ENCODE results near the gene HNF4A.
A peak's percentile ranks its signal among the peaks of the same experiment; 100 is the strongest.

Gene HNF4A

DNA sequence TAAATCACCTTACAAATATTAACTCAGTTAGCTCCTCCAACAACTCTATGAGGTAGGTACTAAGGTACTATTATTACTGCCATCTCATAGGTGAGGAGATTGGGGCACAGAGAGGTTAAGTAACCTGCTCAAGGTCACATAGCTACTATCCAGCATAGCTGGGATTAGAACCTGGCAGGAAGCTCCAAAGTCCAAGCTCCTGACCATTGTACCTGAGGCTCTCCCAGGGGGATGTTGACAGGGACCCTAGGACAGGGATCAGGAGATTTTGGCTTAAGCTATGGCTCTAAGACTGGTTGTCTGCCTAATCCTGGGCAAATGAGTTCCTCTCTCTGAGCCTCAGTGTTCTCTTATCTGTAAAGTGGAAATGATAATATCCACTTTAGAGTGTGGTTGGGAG is 59.3 kb downstream of the HNF4A start:
- DNase-seq (ENCODE audit: low read depth in 2 of 2): no peak
- H3K4me3 ChIP-seq (replicated peaks in 1 of 2; ENCODE audit: low read depth in 2 of 2, low read length in 2 of 2): no peak overlapping the region
- TF ChIP-seq, protein P1, sequence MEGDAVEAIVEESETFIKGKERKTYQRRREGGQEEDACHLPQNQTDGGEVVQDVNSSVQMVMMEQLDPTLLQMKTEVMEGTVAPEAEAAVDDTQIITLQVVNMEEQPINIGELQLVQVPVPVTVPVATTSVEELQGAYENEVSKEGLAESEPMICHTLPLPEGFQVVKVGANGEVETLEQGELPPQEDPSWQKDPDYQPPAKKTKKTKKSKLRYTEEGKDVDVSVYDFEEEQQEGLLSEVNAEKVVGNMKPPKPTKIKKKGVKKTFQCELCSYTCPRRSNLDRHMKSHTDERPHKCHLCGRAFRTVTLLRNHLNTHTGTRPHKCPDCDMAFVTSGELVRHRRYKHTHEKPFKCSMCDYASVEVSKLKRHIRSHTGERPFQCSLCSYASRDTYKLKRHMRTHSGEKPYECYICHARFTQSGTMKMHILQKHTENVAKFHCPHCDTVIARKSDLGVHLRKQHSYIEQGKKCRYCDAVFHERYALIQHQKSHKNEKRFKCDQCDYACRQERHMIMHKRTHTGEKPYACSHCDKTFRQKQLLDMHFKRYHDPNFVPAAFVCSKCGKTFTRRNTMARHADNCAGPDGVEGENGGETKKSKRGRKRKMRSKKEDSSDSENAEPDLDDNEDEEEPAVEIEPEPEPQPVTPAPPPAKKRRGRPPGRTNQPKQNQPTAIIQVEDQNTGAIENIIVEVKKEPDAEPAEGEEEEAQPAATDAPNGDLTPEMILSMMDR (IDR thresholded peaks at IDR 0.05; ENCODE audit: low read depth, low read length): no peak

DNA sequence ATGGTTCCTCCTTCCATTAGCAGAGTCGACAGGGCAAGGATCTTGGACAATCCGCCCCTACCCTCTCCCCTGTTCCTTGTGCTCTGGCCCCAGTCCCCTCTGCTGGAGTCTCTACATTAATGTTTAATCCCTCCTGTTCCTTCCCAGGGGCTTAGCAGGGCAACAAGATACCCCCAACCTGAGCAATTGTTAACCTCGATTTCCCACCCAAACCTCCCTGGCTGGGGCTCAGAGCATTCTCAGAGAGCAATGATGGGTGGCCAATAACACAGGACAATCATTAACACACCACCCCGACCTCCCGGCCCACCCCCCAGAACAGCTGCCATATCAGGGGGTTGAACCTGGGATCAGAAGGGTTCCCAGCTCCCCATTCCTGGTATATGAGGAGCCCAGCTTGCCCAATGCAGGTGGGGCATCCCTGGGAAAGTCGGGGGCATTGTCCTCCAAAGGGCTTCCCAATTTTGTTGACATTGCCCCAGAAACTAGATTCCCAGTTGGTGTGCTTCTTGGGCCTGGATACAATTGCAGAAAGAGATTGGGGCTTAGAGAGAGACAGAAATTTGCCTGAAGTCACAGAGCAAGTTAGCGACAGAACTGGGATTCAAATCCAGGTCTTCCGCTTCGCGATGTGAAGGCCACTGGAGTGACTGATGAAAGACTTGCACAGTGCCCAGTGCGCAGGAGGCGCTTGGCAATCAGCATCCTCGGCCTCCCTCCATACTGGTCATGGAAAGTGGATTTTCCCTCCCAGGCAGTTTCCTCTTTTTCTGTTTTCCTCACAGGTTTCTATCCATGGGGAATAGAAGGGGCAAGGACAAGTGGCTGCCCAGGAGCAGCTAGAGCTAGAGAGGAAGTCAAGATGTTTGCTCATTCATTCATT is 60.6 kb downstream of the HNF4A start:
- no peak for DNase-seq (ENCODE audit: low read depth in 2 of 2)
- TF ChIP-seq, protein P1 (IDR thresholded peaks at IDR 0.05; ENCODE audit: low read depth, low read length): no peak

DNA sequence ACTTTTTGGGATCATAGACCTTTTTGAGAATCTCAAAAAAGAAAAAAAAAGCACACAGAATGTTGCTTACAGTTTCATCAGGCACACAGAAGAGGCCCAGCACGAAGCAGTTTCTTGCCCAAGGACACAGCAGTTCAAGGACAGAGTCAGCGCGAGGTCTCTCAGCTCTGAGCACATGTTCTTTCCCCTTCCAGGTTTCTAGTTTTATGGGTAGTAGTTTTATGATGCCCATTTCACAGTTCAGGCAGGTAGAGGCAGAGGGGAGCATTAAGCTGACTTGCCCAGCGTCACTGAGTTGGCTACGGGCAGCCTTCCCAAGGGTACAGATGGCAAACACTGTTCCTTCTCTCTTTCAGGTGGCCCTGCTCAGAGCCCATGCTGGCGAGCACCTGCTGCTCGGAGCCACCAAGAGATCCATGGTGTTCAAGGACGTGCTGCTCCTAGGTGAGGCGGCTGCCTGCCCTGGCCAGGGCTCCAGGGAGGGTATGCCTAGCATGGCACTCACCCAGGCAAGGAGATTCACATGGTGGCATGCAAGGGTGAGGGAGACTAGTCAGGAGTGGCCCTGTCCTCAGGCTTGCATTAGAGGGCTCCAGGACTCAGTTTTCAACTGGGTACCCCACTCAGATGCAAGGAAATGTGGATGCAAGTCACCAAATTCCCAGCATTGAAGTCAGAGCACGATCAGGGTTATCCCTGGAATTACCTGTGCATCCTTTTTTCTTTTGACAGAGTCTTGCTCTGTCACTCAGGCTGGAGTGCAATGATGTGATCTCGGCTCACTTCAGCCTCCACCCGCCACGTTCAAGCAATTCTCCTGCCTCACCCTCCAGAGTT is 62.8 kb downstream of the HNF4A start:
- no peak for DNase-seq (ENCODE audit: low read depth in 2 of 2)
- H3K4me3 ChIP-seq (replicated peaks in 1 of 2; ENCODE audit: low read depth in 2 of 2, low read length in 2 of 2): no peak overlapping the region
- TF ChIP-seq, protein P1 (IDR thresholded peaks at IDR 0.05; ENCODE audit: low read depth, low read length): no peak

More for the DNA sequence above, 60.6 kb downstream of the HNF4A start:
- H3K4me3 ChIP-seq (replicated peaks in 1 of 2; ENCODE audit: low read depth in 2 of 2, low read length in 2 of 2): no peak overlapping the region

- no peak overlapping the region for H3K4me3 ChIP-seq (replicated peaks in 1 of 2; ENCODE audit: low read depth in 2 of 2, low read length in 2 of 2)
- no peak for DNase-seq (ENCODE audit: low read depth in 2 of 2)
- TF ChIP-seq, protein P1 (IDR thresholded peaks at IDR 0.05; ENCODE audit: low read depth, low read length): no peak
Observed at GRCh38 chr20:44419131-44419844, 63.8 kb downstream of the HNF4A start.

DNA sequence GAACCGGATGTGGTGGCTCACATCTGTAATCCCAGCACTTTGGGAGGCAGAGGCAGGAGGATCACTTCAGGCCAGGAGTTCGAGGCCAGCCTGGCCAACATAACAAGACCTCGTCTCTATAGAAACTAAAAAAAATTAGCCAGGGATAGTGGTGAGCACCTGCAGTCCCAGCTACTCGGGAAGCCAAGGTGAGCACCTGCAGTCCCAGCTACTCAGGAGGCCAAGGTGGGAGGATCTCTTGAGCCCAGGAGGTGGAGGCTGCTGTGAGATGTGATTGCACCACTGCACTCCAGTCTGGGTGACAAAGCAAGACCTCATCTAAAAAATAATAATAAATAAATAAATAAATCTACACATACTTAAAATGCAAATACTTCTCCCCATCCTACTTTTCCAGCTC is 65.0 kb downstream of the HNF4A start:
- TF ChIP-seq, protein P1 (IDR thresholded peaks at IDR 0.05; ENCODE audit: low read depth, low read length): no peak
- DNase-seq (ENCODE audit: low read depth in 2 of 2): no peak
- H3K4me3 ChIP-seq (replicated peaks in 1 of 2; ENCODE audit: low read depth in 2 of 2, low read length in 2 of 2): no peak overlapping the region

DNA sequence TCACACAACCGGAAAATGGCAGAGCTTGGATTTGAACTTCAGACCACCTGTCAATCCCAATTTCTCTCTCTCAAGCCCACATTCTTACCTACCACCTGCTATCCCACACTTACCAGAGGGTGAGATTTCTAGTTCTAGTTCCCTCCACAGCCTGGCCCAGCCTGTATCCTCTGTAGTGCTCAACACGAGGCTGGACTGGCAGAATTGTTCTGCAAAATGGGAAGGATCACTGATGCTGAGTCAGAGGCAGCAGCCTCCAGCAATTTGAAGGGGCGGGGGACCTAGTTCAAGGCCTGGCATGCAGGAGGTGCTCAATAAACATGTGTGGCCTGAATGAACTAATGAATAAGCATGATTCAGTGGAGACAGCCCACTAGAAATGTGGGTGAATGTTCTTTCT is 66.6 kb downstream of the HNF4A start:
- no peak overlapping the region for H3K4me3 ChIP-seq (replicated peaks in 1 of 2; ENCODE audit: low read depth in 2 of 2, low read length in 2 of 2)
- DNase-seq (ENCODE audit: low read depth in 2 of 2): peak in 1 of 2 donors; percentile 60
- TF ChIP-seq, protein P1 (IDR thresholded peaks at IDR 0.05; ENCODE audit: low read depth, low read length): no peak

Measured in cardiac fibroblast (primary cell).